HEK293 (cell line): Measurements from ENCODE around the gene AMPD3.

ENCODE experiments used
- CTCF ChIA-PET: fragments of 350-600 bp; formaldehyde crosslinking; extraction: SDS; loops from one replicate; lab custom pipeline; 2021; ENCODE audit warnings: antibody characterized with exemption; lab: Yijun Ruan, JAX
- POLR2A ChIA-PET: fragments of 300-600 bp; formaldehyde crosslinking; extraction: SDS; loops from one replicate; lab custom pipeline; 2020; ENCODE audit warnings: antibody characterized with exemption, inconsistent platforms; lab: Yijun Ruan, JAX
- H3K27ac ChIP-seq: fragments of 200-500 bp; sonication (Bioruptor generic); 2 replicates; pipeline ENCODE4 v1.5.1; 2014; ENCODE audit warnings: low read depth, low read length, control low read depth, inconsistent platforms; ENCODE audit errors: extremely low read depth
- H3K36me3 ChIP-seq, 2 experiments: fragments of 200-500 bp in 1 of 2; sonication (Bioruptor generic) in 1 of 2; 1 replicate in 1 of 2; 2 replicates in 1 of 2; pipeline ENCODE4 v1.5.1; 2014 to 2017; ENCODE audit warnings: inconsistent platforms in 2 of 2, low read length in 2 of 2; ENCODE audit not compliant: control insufficient read depth in 2 of 2, insufficient read depth in 1 of 2
- H3K4me1 ChIP-seq: fragments of 200-500 bp; sonication (Bioruptor generic); 2 replicates; pipeline ENCODE4 v1.5.1; 2014; ENCODE audit warnings: mild to moderate bottlenecking, low read length, inconsistent platforms; ENCODE audit not compliant: control insufficient read depth, insufficient read depth
- H3K4me3 ChIP-seq: 2 replicates; pipeline ENCODE4 v1.5.1; 2011; ENCODE audit warnings: low read depth, mild to moderate bottlenecking, control low read depth, low read length, moderate library complexity
- H3K9me3 ChIP-seq: fragments of 200-500 bp; sonication (Bioruptor generic); 2 replicates; pipeline ENCODE4 v1.5.1; 2014; ENCODE audit warnings: low read depth, low read length, inconsistent platforms; ENCODE audit not compliant: control insufficient read depth, insufficient read depth
- ATF2 ChIP-seq: fragments of 450-650 bp; formaldehyde crosslinking; IDR thresholded peaks from 2 replicates; pipeline ENCODE4 v1.5.1; 2016; ENCODE audit warnings: missing biosample characterization, missing genetic modification characterization, low read depth
- FEZF1 ChIP-seq: fragments of 450-650 bp; formaldehyde crosslinking; IDR thresholded peaks from 2 replicates; pipeline ENCODE4 v1.5.1; 2016; ENCODE audit warnings: missing biosample characterization, missing genetic modification characterization
- TRIM28 ChIP-seq: IDR thresholded peaks from 2 replicates; pipeline ENCODE4 v1.6.1; 2011; ENCODE audit warnings: low read length, control low read depth, borderline replicate concordance
- WT1 ChIP-seq: fragments of 450-650 bp; formaldehyde crosslinking; IDR thresholded peaks from 2 replicates; pipeline ENCODE4 v1.5.1; 2016; ENCODE audit warnings: missing biosample characterization, missing genetic modification characterization
- ZBTB1 ChIP-seq: fragments of 450-650 bp; formaldehyde crosslinking; IDR thresholded peaks from 2 replicates; pipeline ENCODE4 v1.5.1; 2016; ENCODE audit warnings: missing biosample characterization, missing genetic modification characterization
- ZBTB20 ChIP-seq: fragments of 450-650 bp; formaldehyde crosslinking; IDR thresholded peaks from 2 replicates; pipeline ENCODE4 v1.5.1; 2016; ENCODE audit warnings: missing biosample characterization, missing genetic modification characterization
- ZFHX2 ChIP-seq: fragments of 450-650 bp; formaldehyde crosslinking; conservative IDR thresholded peaks from 2 replicates; pipeline ENCODE4 v1.5.1; 2016; ENCODE audit warnings: missing biosample characterization, missing genetic modification characterization
- ZFP37 ChIP-seq: fragments of 450-650 bp; formaldehyde crosslinking; IDR thresholded peaks from 2 replicates; pipeline ENCODE4 v1.5.1; 2016; ENCODE audit warnings: missing biosample characterization, missing genetic modification characterization
- ZNF133 ChIP-seq: fragments of 450-650 bp; formaldehyde crosslinking; IDR thresholded peaks from 2 replicates; pipeline ENCODE4 v1.5.1; 2016; ENCODE audit warnings: missing biosample characterization, missing genetic modification characterization
- ZNF146 ChIP-seq: fragments of 450-650 bp; formaldehyde crosslinking; IDR thresholded peaks from 2 replicates; pipeline ENCODE4 v1.5.1; 2016; ENCODE audit warnings: missing biosample characterization, missing genetic modification characterization
- ZNF157 ChIP-seq: fragments of 450-650 bp; formaldehyde crosslinking; IDR thresholded peaks from 2 replicates; pipeline ENCODE4 v1.5.1; 2016; ENCODE audit warnings: missing biosample characterization, missing genetic modification characterization
- ZNF18 ChIP-seq: fragments of 450-650 bp; formaldehyde crosslinking; IDR thresholded peaks from 2 replicates; pipeline ENCODE4 v1.5.1; 2016; ENCODE audit warnings: missing biosample characterization, missing genetic modification characterization
- ZNF335 ChIP-seq: fragments of 450-650 bp; formaldehyde crosslinking; conservative IDR thresholded peaks from 2 replicates; pipeline ENCODE4 v1.5.1; 2016; ENCODE audit warnings: missing biosample characterization, missing genetic modification characterization
- ZNF501 ChIP-seq: fragments of 450-650 bp; formaldehyde crosslinking; IDR thresholded peaks from 2 replicates; pipeline ENCODE4 v1.5.1; 2016; ENCODE audit warnings: missing biosample characterization, missing genetic modification characterization
- ZNF621 ChIP-seq: fragments of 450-650 bp; formaldehyde crosslinking; IDR thresholded peaks from 2 replicates; pipeline ENCODE4 v1.5.1; 2017; ENCODE audit warnings: missing biosample characterization, missing genetic modification characterization
- ZNF660 ChIP-seq: fragments of 450-650 bp; IDR thresholded peaks from 2 replicates; pipeline ENCODE4 v1.5.1; 2018; ENCODE audit warnings: missing biosample characterization, mild to moderate bottlenecking, missing genetic modification characterization
- ZNF830 ChIP-seq: fragments of 450-650 bp; IDR thresholded peaks from 2 replicates; pipeline ENCODE4 v1.5.0; 2018; ENCODE audit warnings: missing biosample characterization, missing genetic modification characterization, low read depth, mild to moderate bottlenecking, moderate library complexity
- ZSCAN23 ChIP-seq: fragments of 450-650 bp; formaldehyde crosslinking; IDR thresholded peaks from 2 replicates; pipeline ENCODE4 v1.5.1; 2016; ENCODE audit warnings: missing biosample characterization, missing genetic modification characterization
- TF ChIP-seq, protein P1 (sequence below): fragments of 450-650 bp; formaldehyde crosslinking; IDR thresholded peaks from 2 replicates; pipeline ENCODE4 v1.5.1; 2016; ENCODE audit warnings: missing biosample characterization, missing genetic modification characterization
- TF ChIP-seq, protein P2 (sequence below): fragments of 450-650 bp; formaldehyde crosslinking; IDR thresholded peaks from 2 replicates; pipeline ENCODE4 v1.5.1; 2017; ENCODE audit warnings: missing biosample characterization, missing genetic modification characterization
- TF ChIP-seq, protein P3 (sequence below): fragments of 450-650 bp; formaldehyde crosslinking; IDR thresholded peaks from 2 replicates; pipeline ENCODE4 v1.5.1; 2016; ENCODE audit warnings: missing biosample characterization, missing genetic modification characterization

Gene AMPD3

GRCh38 chr11:10493041-10493663, 38.1 kb downstream of the AMPD3 start (continued):
- TF ChIP-seq ATF2 (tag by site-specific recombination) = no peak
- no peak for TF ChIP-seq ZFP37
- TF ChIP-seq, protein P1, sequence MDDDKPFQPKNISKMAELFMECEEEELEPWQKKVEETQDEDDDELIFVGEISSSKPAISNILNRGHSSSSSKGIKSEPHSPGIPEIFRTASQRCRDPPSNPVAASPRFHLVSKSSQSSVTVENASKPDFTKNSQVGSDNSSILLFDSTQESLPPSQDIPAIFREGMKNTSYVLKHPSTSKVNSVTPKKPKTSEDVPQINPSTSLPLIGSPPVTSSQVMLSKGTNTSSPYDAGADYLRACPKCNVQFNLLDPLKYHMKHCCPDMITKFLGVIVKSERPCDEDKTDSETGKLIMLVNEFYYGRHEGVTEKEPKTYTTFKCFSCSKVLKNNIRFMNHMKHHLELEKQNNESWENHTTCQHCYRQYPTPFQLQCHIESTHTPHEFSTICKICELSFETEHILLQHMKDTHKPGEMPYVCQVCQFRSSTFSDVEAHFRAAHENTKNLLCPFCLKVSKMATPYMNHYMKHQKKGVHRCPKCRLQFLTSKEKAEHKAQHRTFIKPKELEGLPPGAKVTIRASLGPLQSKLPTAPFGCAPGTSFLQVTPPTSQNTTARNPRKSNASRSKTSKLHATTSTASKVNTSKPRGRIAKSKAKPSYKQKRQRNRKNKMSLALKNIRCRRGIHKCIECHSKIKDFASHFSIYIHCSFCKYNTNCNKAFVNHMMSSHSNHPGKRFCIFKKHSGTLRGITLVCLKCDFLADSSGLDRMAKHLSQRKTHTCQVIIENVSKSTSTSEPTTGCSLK (tag by site-specific recombination) = no peak
- TF ChIP-seq, all 188 proteins: peak for 0

- TF ChIP-seq ZFP37 (no peak), FEZF1 (no peak), ZNF146 (tag by site-specific recombination) (no peak), ZBTB20 (no peak), ZNF501 (tag by site-specific recombination) (no peak), WT1 (tag by site-specific recombination) (no peak), TRIM28 (no peak), ZNF18 (tag by site-specific recombination) (no peak), ZBTB1 (tag by site-specific recombination) (no peak), ZNF335 (no peak), ZNF157 (tag by site-specific recombination) (no peak), ZNF621 (no peak), ZSCAN23 (tag by site-specific recombination) (no peak), ZNF830 (tag by site-specific recombination) (no peak), ZNF660 (tag by site-specific recombination) (no peak), ZFHX2 (tag by site-specific recombination) (no peak), ZNF133 (no peak)
- TF ChIP-seq, protein P2, sequence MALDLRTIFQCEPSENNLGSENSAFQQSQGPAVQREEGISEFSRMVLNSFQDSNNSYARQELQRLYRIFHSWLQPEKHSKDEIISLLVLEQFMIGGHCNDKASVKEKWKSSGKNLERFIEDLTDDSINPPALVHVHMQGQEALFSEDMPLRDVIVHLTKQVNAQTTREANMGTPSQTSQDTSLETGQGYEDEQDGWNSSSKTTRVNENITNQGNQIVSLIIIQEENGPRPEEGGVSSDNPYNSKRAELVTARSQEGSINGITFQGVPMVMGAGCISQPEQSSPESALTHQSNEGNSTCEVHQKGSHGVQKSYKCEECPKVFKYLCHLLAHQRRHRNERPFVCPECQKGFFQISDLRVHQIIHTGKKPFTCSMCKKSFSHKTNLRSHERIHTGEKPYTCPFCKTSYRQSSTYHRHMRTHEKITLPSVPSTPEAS (tag by site-specific recombination) = no peak
- TF ChIP-seq, protein P3, sequence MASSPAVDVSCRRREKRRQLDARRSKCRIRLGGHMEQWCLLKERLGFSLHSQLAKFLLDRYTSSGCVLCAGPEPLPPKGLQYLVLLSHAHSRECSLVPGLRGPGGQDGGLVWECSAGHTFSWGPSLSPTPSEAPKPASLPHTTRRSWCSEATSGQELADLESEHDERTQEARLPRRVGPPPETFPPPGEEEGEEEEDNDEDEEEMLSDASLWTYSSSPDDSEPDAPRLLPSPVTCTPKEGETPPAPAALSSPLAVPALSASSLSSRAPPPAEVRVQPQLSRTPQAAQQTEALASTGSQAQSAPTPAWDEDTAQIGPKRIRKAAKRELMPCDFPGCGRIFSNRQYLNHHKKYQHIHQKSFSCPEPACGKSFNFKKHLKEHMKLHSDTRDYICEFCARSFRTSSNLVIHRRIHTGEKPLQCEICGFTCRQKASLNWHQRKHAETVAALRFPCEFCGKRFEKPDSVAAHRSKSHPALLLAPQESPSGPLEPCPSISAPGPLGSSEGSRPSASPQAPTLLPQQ (tag by site-specific recombination) = no peak
- Histone ChIP-seq H3K9me3 (no peaks in the 10 kb centered on the region), H3K27ac (no peak overlapping the region), H3K36me3 (peaks cover 0 to 3% of the 10 kb centered on the region in 2 experiments; a peak in 1 of 3 replicates), H3K4me3 (no peak overlapping the region), H3K4me1 (no peaks in the 10 kb centered on the region)
- CTCF ChIA-PET = no interaction called here
- POLR2A ChIA-PET = interaction anchor here (0.6 kb wide), 1 partner anchor 66 kb away, joined by 10 read pairs; no protein-coding TSS in a partner anchor
Measured at GRCh38 chr11:10494636-10495463, 39.8 kb downstream of the AMPD3 start.
